Bone marrow (tissue), 2 donors: Measurements from ENCODE around the gene HAUS3.
"Not testable (repeated sequence)": the region's sequence is repeated elsewhere in the genome, so short reads cannot be mapped to it uniquely, and the experiment has no call there.

Experiments
- DNase-seq, 2 donors: peaks; one replicate each; lab custom pipeline; 2025; lab: John Stamatoyannopoulos, UW

The HAUS3 gene

GRCh38 chr4:2251795-2252529 is 10.0 kb upstream of the HAUS3 start:
- no peak for DNase-seq

- no peak for DNase-seq
Observed at GRCh38 chr4:2251073-2251794, 9.3 kb upstream of the HAUS3 start.

DNA sequence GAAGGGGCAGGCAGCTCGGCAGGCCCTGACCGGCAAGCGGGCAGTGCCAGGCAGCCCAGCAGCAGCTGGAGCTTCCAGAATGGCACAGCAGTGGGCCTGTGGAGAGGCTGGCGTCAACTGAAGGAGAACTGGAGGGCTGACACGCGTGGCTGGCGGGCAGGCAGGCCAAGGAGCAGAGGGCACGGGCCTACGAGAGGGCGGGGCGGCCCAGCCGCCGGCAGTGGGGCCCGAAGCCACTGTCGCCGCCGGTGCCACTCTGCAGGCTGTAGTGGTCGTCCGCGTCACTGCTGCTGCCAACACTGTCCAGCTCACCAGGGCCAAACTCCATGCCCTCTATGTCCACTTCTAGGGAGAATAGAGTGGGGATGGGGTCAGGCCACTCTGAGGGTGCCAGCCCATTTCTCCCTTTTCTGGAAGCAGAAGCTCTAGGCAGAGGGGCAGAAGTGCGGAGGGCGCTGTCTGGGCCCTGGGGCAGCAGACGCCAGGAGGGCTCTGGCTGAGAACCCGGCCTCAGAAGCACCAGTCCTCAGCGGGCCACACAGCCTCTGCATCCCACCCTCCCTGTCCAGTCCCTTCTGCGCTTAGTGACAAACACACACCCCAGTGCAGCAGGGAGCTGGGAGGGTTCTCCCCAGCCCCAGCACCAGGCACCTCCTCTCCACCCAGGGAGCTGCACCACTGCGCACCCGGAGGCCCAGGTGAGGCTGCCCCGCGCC is 8.6 kb upstream of the HAUS3 start:
- no peak for DNase-seq

DNA sequence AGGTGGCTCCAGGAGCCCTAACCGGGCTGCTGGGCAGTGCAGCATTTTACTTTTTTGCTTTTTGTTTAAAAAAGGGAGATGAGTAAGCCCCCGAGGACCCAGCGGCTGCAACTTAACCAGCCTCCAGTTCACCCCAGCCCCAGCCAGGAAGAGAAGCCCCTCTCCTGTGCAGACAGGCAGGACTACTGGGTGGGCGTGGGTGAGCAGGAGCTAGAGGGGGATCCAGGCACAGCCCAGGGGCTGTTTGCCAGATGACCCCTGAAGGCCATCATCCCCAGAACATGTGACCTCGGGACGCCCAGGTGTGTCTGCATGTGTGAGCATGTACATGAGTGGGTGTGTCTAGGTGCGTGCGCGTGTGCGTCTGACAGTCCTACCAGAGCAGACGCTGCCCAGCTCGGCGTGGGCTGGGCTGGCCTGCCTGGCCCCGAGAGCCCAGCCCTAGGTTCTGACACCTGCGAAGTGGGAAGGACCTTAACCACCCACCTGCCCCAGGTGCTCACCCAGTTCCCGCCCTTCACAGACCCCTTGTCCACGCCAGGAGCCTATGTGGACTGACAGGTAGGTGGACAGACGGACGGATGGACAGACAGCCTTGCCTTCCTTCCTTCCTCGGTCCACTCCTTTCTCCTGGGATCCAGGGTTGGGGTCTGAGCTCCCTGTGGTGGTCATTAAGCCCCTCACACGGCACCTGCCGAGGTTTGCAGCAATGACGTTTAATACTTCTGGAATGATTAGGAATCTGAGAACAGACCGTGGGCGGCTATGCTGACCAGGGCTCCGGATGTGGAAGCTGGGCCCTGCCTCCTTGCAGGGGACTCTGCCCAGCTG is 7.8 kb upstream of the HAUS3 start:
- DNase-seq: no peak

DNA sequence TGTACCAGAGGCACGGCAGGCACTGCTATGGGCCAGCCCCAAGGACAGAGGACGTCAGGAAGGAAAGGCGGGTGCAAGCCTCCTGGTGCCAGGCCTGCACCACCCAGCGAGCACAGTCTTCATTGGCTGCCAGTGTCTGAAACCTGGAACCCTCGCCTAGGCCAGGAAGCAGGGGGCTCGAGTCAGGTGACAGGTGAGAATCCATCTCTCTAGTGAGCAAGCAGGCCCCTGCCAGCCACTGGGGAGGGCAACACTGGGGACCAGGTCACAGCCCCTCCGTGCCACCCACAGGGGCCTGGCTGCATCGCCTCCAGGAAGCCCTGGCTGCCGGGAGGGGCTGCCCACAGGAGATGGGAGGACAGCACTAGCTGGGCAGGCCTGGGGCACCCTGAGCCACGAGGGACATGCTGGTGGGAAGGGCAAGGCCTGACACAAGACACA is 6.9 kb upstream of the HAUS3 start:
- DNase-seq: no peak

DNA sequence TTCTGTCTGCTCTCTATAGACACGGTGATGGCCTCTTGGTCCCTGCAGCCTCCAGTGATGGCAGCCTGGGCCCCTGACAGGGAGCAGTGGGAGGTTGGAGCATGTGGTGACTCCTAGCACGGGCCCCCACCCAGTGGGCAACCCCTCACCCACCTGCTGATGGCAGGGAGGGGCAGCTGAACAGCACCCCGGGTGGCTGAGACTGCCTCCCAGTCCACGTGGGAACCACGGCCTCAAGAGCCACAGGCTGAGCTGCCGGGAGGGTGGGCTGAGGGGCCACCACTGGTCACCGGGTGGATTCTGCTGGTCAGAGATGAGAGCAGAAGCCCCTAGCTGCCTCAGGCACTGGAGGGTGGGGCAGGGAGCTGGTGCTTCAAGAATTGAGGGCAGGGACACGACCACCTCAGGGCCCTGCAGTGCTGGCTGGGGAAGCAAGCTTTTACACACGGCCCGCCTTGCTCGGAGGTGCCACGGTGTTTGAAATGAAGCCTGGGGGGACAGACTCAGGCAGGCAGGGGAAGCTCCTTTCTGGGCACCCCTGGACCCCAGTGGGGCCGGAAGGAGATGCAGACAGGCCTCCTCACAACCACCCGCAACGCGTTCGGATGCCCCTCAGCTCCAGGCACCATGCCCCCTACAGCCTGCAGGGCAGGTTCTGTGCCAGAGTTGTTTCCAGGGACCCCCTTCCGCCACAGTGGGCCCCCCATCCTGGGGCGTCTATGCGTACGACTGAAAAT is 6.3 kb upstream of the HAUS3 start:
- DNase-seq: no peak

DNA sequence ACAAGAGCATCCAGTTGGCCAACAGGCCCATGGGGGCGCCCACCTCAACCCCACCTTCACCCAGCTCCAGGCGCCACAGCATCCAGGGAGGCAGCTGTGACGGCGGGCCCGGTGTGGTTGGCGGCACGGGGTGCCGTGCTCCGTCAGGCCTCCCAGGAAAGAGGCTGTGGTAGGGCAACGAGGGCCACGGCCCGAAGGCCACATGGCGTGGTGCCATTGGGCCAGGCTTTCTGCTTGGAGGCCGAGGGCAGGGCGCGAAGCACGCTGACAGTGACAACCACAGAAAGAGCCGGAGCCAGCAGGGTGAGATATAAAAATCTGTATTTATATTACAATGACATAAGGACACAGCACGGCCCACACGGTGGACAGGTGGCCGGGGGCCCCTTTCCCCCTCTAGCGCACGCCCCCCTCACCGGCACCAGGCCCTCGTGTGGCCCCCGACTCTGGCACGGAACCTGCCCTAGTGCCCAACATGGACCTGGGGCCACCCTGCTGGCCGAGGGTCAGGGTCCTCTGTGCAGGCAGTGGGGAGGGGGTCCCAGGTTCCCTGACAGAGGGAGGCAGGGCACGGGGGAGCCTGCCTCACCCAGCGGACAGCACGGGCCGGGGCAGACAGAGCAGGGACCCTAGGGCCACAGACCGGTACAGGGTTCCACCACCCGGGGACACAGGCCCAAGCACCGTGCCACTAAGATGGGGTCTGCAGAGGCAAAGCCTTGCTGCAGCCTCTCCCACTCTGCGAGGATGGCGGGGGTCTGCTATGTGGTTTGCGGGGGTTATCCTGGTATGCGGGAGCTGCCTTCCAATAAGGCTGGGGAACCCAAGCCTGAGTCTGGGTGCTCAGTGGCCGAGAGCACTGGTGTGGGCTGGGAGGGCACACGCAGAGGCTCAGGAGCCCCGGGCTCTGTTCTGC is 5.5 kb upstream of the HAUS3 start:
- DNase-seq: no peak

DNA sequence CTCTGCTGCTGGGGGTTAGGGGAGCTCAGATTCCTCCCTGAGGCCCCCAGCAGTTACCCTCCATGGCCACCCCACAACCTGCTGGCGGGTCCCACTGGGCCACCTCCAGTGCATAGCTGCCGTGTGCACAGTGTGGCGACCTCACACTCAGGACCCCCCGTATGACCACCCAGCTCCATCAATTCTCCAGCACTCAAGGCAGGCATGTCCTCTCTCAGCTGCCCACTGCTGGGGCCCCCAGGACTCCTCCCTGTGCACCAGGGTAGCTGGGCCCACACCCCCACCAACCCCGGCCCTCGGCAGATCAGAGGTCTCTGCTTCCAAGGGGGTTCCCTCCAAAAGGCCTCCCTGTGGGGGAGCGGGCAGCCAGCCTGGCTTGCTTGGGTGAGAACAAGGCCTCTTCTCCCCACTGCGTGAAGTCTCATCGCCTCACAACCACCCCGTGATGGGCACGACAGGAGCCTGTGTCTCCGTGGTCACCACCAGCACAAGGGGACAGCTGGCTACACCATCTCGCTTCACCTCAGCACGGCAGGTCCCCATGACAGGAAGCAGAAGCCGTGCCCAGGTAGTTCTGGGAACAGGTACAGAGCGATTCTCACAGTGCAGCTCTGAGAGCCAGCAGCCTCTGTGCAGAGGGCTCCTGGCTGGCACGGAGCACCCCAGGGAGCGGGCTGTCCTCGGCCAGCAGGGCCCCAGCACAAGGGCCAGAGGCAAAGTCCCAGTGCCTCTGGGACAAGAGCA is 4.6 kb upstream of the HAUS3 start:
- DNase-seq: no peak

GRCh38 chr4:2245787-2246275 is 3.9 kb upstream of the HAUS3 start:
- DNase-seq: no peak

GRCh38 chr4:2245057-2245786 is 3.3 kb upstream of the HAUS3 start:
- DNase-seq: no peak

GRCh38 chr4:2243681-2244380 is 1.9 kb upstream of the HAUS3 start:
- DNase-seq: peak in 1 of 2 donors; percentile 48

GRCh38 chr4:2241003-2241402 is 918 bp downstream of the HAUS3 start:
- no peak for DNase-seq

DNA sequence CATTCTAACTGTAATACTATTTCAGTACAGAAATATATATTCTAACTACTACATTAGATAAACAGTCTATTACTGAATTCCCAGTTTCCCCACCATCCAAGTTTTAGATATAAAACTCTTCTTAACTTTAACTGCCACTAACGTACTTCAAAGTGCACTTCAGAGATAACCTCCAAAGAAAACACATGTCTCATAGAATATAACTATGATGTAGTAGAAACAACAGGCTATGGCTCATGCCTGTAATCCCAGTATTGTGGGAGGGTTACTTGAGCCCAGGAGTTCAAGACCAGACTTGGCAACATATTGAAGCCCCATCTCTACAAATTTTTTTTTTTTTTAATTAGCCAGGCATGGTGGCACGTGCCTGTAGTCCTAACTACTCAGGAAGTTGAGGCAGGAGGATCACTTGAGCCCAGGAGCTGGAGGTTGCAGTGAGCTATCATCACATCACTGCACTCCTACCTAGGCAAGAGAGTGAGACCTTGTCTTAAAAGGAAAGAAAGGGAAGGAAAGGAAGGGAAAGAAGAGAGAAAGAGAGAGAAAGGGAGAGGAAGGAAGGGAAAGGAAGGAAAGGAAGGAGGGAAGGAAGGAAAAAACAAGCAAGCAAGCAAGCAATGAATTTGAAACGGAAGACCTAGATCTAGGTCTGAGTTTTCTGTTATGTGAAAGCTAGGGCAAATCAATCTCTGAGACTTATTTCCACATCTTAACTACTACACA is 4.8 kb downstream of the HAUS3 start:
- no peak for DNase-seq

GRCh38 chr4:2231082-2231481 is 10.8 kb downstream of the HAUS3 start:
- DNase-seq: no peak

- DNase-seq: no peak
Observed at GRCh38 chr4:2226261-2226660, 15.7 kb downstream of the HAUS3 start.

- DNase-seq: no peak
Observed at GRCh38 chr4:2222838-2223237, 19.1 kb downstream of the HAUS3 start.

- DNase-seq: not testable (repeated sequence)
Observed at GRCh38 chr4:2221378-2221777, 20.5 kb downstream of the HAUS3 start.
